Thyroid gland (tissue), 4 donors: Measurements from ENCODE around the gene E4F1. TPM values are rescaled to one million over a fixed set of nuclear protein-coding genes. Genes with fewer than 3 reads are reported as not detected.

ENCODE experiments used
- DNase-seq, 2 donors: peaks; one replicate each; pipeline ENCODE4 v3.0.0-alpha.2; 2019
- H3K27ac ChIP-seq, 3 donors: fragments of 200-600 bp; sonication (generic); 1 replicate in 2 of 3; 2 replicates in 1 of 3; pipeline ENCODE4 v1.5.1; 2016 to 2019; ENCODE audit warnings: mild to moderate bottlenecking in 1 of 3, moderate library complexity in 1 of 3
- H3K27me3 ChIP-seq: fragments of 200-600 bp; sonication (generic); one replicate; pipeline ENCODE4 v1.5.1; 2019
- H3K36me3 ChIP-seq, 2 donors: fragments of 200-600 bp; sonication (generic); one replicate each; pipeline ENCODE4 v1.5.1; 2016 to 2019
- H3K4me1 ChIP-seq, 2 donors: fragments of 200-600 bp; sonication (generic); one replicate each; pipeline ENCODE4 v1.5.1; 2017 to 2019
- H3K4me3 ChIP-seq, 3 donors: fragments of 200-600 bp; sonication (generic); replicated peaks in 1 of 3; 1 replicate in 2 of 3; 2 replicates in 1 of 3; pipeline ENCODE4 v1.5.1; 2016; ENCODE audit warnings: mild to moderate bottlenecking in 1 of 3
- H3K9me3 ChIP-seq: fragments of 200-600 bp; sonication (generic); one replicate; pipeline ENCODE4 v1.5.1; 2017
- POLR2A ChIP-seq, 2 donors: fragments of 450-650 bp; IDR thresholded peaks; one replicate each; pipeline ENCODE4 v1.6.1; 2017; ENCODE audit warnings: antibody characterized with exemption in 2 of 2, mild to moderate bottlenecking in 2 of 2, moderate library complexity in 1 of 2
- WGBS, 2 donors: methylation state at CpG; one replicate each; pipeline ENCODE4 v1.1.5; 2017; 5-methylcytosine and 5-hydroxymethylcytosine counted together
- intact Hi-C: fragments of 100-400 bp; cut with DNase I; formaldehyde crosslinking; loops from one replicate; pipeline ENCODE4 v1.15.1; 2023
- total RNA-seq, 4 donors: library from RNA; depleted of rRNA; stranded (reverse); fragments of >200 nt; gene quantifications; one replicate each; pipeline ENCODE4 v1.2.3, GENCODE V29; 2016
- TF ChIP-seq, protein P1 (sequence below), 6 experiments: fragments of 200-600 bp in 3 of 6; fragments of 450-650 bp in 3 of 6; sonication (generic) in 3 of 6; IDR thresholded peaks; one replicate each; pipeline ENCODE4 v1.5.1; 2016 to 2019; ENCODE audit warnings: antibody characterized with exemption in 6 of 6, mild to moderate bottlenecking in 2 of 6, inconsistent platforms in 1 of 6, moderate library complexity in 1 of 6

The E4F1 gene
- total RNA-seq, 4 donors from 2014 or later: 35.3 to 55.7 (median 41.3) TPM

DNA sequence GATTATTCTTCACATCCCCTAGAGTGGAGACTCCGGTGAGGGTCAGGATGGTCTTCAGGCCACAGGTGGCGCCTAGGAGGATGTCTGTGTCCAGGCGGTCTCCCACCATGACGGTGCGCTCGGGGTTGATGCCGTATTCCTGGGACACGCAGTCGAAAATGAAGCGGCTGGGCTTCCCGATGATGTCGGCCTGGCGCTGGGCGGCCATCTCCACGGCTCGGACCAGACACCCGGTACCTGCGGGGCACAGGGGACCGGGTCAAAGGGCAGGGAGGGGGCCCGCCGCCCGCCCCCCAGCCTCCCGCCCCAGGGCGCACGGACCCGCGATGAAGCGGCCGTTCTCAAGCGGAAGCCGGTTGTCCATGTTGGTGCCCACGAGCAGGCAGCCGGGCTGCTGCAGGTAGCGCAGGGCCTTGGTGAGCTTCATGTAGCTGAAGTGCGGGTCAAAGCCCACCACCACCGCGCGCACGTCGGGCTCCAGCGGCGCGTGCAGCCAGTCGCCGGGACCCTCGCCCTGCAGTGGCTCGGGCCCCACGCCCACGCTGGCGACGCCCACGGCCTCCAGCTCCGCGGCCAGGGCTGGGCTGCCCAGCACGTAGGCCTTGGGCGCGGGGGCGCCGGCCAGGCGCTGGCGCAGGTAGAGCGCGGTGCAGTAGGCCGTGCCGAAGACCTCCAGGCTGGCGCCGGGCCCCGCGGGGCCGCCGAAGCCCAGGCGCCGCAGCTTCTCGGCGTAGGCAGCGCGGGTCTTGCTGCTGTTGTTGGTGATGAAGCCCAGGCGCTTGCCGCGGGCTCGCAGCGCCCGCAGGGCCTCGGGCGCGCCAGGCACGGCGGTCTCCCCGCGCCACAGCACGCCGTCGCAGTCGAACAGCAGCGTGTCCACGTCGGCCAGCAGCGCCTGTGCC lies 9.3 kb upstream of the E4F1 start:
- Histone ChIP-seq H3K27ac (peak overlapping the region; percentile 13 to 68 (median 14)), H3K4me1 (peaks cover 21 to 31% of the 10 kb centered on the region in 2 donors), H3K36me3 (peaks cover 2 to 5% of the 10 kb centered on the region in 2 donors), H3K4me3 (peak overlapping the region; percentile 39 to 81 (median 77)), H3K9me3 (no peaks in the 10 kb centered on the region), H3K27me3 (no peaks in the 10 kb centered on the region)
- peak in 1 of 2 donors; percentile 44 for TF ChIP-seq POLR2A (IDR thresholded peaks at IDR 0.05)
- TF ChIP-seq, protein P1, sequence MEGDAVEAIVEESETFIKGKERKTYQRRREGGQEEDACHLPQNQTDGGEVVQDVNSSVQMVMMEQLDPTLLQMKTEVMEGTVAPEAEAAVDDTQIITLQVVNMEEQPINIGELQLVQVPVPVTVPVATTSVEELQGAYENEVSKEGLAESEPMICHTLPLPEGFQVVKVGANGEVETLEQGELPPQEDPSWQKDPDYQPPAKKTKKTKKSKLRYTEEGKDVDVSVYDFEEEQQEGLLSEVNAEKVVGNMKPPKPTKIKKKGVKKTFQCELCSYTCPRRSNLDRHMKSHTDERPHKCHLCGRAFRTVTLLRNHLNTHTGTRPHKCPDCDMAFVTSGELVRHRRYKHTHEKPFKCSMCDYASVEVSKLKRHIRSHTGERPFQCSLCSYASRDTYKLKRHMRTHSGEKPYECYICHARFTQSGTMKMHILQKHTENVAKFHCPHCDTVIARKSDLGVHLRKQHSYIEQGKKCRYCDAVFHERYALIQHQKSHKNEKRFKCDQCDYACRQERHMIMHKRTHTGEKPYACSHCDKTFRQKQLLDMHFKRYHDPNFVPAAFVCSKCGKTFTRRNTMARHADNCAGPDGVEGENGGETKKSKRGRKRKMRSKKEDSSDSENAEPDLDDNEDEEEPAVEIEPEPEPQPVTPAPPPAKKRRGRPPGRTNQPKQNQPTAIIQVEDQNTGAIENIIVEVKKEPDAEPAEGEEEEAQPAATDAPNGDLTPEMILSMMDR (IDR thresholded peaks at IDR 0.05): no peak
- no peak for DNase-seq
- intact Hi-C loops: no loop called here
- WGBS, 2 donors: 2 to 4% methylated on average over 19 to 30 of the region's 98 CpGs

DNA sequence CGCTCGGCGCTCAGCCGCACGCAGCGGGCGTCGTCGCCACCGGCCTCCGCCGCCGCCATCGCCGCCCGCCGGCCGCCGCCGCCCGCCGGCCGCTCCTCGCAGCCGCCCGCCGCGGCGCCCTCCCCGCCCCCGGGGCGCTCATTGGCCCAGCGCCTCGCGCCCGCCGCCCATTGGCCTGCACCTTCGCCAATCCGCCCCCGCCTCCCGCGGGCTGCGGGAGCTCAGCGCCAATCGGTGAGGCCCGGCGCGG lies 8.7 kb upstream of the E4F1 start, which contains the start of gene PGP:
Gene PGP, minus strand, starts transcription at position 122 of the 250 bp plus-strand sequence. Its CDS starts 63 bp downstream, at position 59.
- intact Hi-C loops: no loop called here
- no peak for TF ChIP-seq POLR2A (IDR thresholded peaks at IDR 0.05)
- TF ChIP-seq, protein P1 (IDR thresholded peaks at IDR 0.05): no peak
- Histone ChIP-seq H3K4me3 (peak within 1 kb of the TSS; percentile 52 to 81 (median 77)), H3K27me3 (no peaks in the 10 kb centered on the region), H3K4me1 (peaks cover 21 to 31% of the 10 kb centered on the region in 2 donors), H3K27ac (peak within 1 kb of the TSS; percentile 80 to 94 (median 89)), H3K36me3 (no peaks in the 10 kb centered on the region), H3K9me3 (no peaks in the 10 kb centered on the region)
- 0% methylated on average over 4 of the region's 48 CpGs; no CpG with 5 or more reads in 1 of the 2 donors for WGBS, 2 donors
- no peak for DNase-seq

DNA sequence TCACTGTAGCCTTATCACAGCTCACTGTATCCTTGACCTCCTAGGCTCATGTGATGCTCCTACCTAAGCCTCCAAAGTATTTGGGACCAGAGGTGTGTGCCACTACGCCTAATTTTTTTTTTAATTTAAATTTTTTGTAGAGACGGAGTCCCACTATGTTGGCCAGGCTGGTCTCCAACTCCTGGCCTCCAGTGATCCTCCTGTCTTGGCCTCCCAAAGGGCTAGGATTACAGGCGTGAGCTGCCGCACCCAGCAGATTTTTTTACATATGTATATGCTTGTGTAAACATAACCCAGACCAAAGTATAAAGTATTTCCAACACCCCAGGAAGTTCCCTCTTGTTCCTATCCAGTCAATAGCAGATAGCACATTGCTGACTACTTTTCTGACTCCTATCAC lies 7.1 kb upstream of the E4F1 start:
- intact Hi-C loops: no loop called here
- no peak for DNase-seq
- H3K4me1 ChIP-seq: peaks cover 21 to 37% of the 10 kb centered on the region in 2 donors
- H3K27ac ChIP-seq: no peak overlapping the region
- TF ChIP-seq, protein P1 (IDR thresholded peaks at IDR 0.05): no peak
- TF ChIP-seq POLR2A (IDR thresholded peaks at IDR 0.05): no peak
- H3K27me3 ChIP-seq: no peaks in the 10 kb centered on the region
- no peak overlapping the region for H3K4me3 ChIP-seq
- H3K36me3 ChIP-seq: no peaks in the 10 kb centered on the region
- 96 to 97% methylated on average over 4 of the region's 4 CpGs for WGBS, 2 donors
- H3K9me3 ChIP-seq: no peaks in the 10 kb centered on the region

DNA sequence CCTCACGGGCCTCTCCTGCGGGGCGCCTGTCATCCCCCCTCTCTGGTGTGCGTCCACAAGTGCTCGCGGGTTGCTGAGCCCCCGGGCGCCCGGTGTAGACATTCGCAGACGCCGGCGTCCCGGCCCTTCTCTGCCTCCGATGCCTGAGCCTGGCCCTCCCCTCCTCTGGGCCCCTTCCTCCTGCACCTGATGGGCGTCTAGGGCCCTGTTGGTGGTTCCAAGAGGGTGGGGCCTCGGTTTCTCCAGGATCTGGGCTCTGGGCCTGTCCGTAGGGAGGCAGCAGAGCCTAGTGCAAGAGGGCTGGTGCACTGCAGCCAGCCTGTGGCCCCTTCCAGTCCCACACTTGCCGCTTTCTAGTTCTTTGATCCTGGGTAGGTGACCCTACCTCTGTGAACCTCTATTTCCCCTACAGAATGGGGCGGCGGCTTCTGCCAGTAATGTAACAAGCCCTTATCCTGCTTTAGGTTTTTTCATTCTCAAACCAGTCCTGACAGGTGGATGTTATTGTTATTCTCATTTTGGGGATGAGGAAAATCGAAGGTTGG lies 623 bp downstream of the E4F1 start:
- peak overlapping the region; percentile 30 to 86 (median 62) for H3K27ac ChIP-seq
- peaks cover 8 to 11% of the 10 kb centered on the region in 2 donors for H3K36me3 ChIP-seq
- peak; percentile 59 to 62 for DNase-seq
- no peaks in the 10 kb centered on the region for H3K9me3 ChIP-seq
- intact Hi-C loops: no loop called here
- TF ChIP-seq POLR2A (IDR thresholded peaks at IDR 0.05): no peak
- TF ChIP-seq, protein P1 (IDR thresholded peaks at IDR 0.05): peak in 2 of 6 experiments; percentile 17 to 38
- WGBS, 2 donors: 8 to 20% methylated on average over 8 to 19 of the region's 22 CpGs
- H3K4me1 ChIP-seq: peaks cover 10 to 23% of the 10 kb centered on the region in 2 donors
- no peaks in the 10 kb centered on the region for H3K27me3 ChIP-seq
- peak overlapping the region; percentile 38 to 94 (median 72) for H3K4me3 ChIP-seq
